Esophagus (tissue), 2 donors: ENCODE results near the gene TPI1. TPM values are rescaled to one million over a fixed set of nuclear protein-coding genes. Genes with fewer than 3 reads are reported as not detected.

ENCODE experiments used
- H3K27ac ChIP-seq, 2 donors: one replicate each; pipeline ENCODE4 v1.5.1; 2013; ENCODE audit warnings: low read depth in 2 of 2, mild to moderate bottlenecking in 2 of 2, inconsistent platforms in 1 of 2, low read length in 1 of 2, moderate library complexity in 1 of 2
- H3K27me3 ChIP-seq, 2 donors: one replicate each; pipeline ENCODE4 v1.6.1; 2013; ENCODE audit warnings: low read length in 2 of 2, control low read depth in 1 of 2, mild to moderate bottlenecking in 1 of 2; ENCODE audit not compliant: insufficient read depth in 2 of 2, control insufficient read depth in 1 of 2
- H3K36me3 ChIP-seq, 2 donors: one replicate each; pipeline ENCODE4 v1.6.1; 2013; ENCODE audit warnings: low read length in 1 of 2; ENCODE audit not compliant: control insufficient read depth in 2 of 2, insufficient read depth in 2 of 2
- H3K4me1 ChIP-seq, 2 donors: one replicate each; pipeline ENCODE4 v1.6.1; 2013; ENCODE audit warnings: low read length in 1 of 2; ENCODE audit not compliant: control insufficient read depth in 2 of 2, insufficient read depth in 2 of 2
- H3K4me3 ChIP-seq, 2 donors: one replicate each; pipeline ENCODE4 v1.5.1; 2013; ENCODE audit warnings: low read length in 2 of 2, mild to moderate bottlenecking in 2 of 2, low read depth in 1 of 2, moderate library complexity in 1 of 2
- H3K9me3 ChIP-seq, 2 donors: one replicate each; pipeline ENCODE4 v1.6.1; 2013; ENCODE audit warnings: mild to moderate bottlenecking in 2 of 2, low read depth in 1 of 2, low read length in 1 of 2, moderate library complexity in 1 of 2; ENCODE audit not compliant: control insufficient read depth in 2 of 2, insufficient read depth in 1 of 2
- WGBS, 2 donors: extraction: QIAGEN DNeasy Blood & Tissue Kit; methylation state at CpG; one replicate each; pipeline ENCODE4 v1.1.7; 2013; 5-methylcytosine and 5-hydroxymethylcytosine counted together
- polyA plus RNA-seq, 2 donors: library from polyadenylated mRNA; stranded (reverse); fragments of 200-250 nt; gene quantifications; one replicate each; pipeline ENCODE4 v1.2.3, GENCODE V29; 2013
- donor health status: healthy with polysubstance abuse.
- donor health status: Bipolar disorder and iron deficiency.

Gene TPI1
- polyA plus RNA-seq, 2 donors, result 404 to 939 TPM

- H3K27ac ChIP-seq, result peak overlapping the region; percentile 42 to 70
- H3K4me3 ChIP-seq, result peak overlapping the region; percentile 56 to 70
- peaks cover 0 to 4% of the 10 kb centered on the region in 2 donors for H3K9me3 ChIP-seq
- H3K4me1 ChIP-seq, result peaks cover 0 to 9% of the 10 kb centered on the region in 2 donors
- H3K36me3 ChIP-seq, result peaks cover 0 to 5% of the 10 kb centered on the region in 2 donors
- WGBS, 2 donors, result 1% methylated on average over 70 to 71 of the region's 71 CpGs
- no peaks in the 10 kb centered on the region for H3K27me3 ChIP-seq
Measured at GRCh38 chr12:6828781-6829535, 38.4 kb upstream of the TPI1 start.

- Histone ChIP-seq H3K27ac (peak overlapping the region; percentile 42 to 70), H3K27me3 (no peaks in the 10 kb centered on the region), H3K9me3 (peaks cover 0 to 1% of the 10 kb centered on the region in 2 donors), H3K36me3 (peaks cover 0 to 5% of the 10 kb centered on the region in 2 donors), H3K4me1 (peaks cover 0 to 9% of the 10 kb centered on the region in 2 donors), H3K4me3 (peak overlapping the region; percentile 56 to 70)
- WGBS, 2 donors, result 35 to 38% methylated on average over 19 of the region's 19 CpGs
Measured at GRCh38 chr12:6829536-6830220, 37.7 kb upstream of the TPI1 start.

GRCh38 chr12:6830286-6830890, 36.9 kb upstream of the TPI1 start:
- Histone ChIP-seq H3K27me3 (no peaks in the 10 kb centered on the region), H3K4me3 (no peak overlapping the region), H3K4me1 (peaks cover 0 to 9% of the 10 kb centered on the region in 2 donors), H3K9me3 (peaks cover 0 to 1% of the 10 kb centered on the region in 2 donors), H3K36me3 (peaks cover 0 to 5% of the 10 kb centered on the region in 2 donors), H3K27ac (no peak overlapping the region)
- WGBS, 2 donors, result 87 to 90% methylated on average over 11 of the region's 11 CpGs

GRCh38 chr12:6830999-6831398, 36.3 kb upstream of the TPI1 start:
- Histone ChIP-seq H3K27ac (no peak overlapping the region), H3K36me3 (peaks cover 0 to 5% of the 10 kb centered on the region in 2 donors), H3K9me3 (no peaks in the 10 kb centered on the region), H3K27me3 (no peaks in the 10 kb centered on the region), H3K4me3 (no peak overlapping the region), H3K4me1 (peaks cover 0 to 9% of the 10 kb centered on the region in 2 donors)
- WGBS, 2 donors, result 87 to 88% methylated on average over 6 of the region's 6 CpGs

- no peak overlapping the region for H3K4me3 ChIP-seq
- no peak overlapping the region for H3K27ac ChIP-seq
- peaks cover 0 to 9% of the 10 kb centered on the region in 2 donors for H3K4me1 ChIP-seq
- WGBS, 2 donors, result 86 to 90% methylated on average over 12 of the region's 12 CpGs
- H3K36me3 ChIP-seq, result peaks cover 0 to 5% of the 10 kb centered on the region in 2 donors
- H3K9me3 ChIP-seq, result no peaks in the 10 kb centered on the region
- no peaks in the 10 kb centered on the region for H3K27me3 ChIP-seq
Measured at GRCh38 chr12:6831450-6831995, 35.8 kb upstream of the TPI1 start.

GRCh38 chr12:6832125-6832524, 35.2 kb upstream of the TPI1 start:
- WGBS, 2 donors, result 93 to 94% methylated on average over 4 of the region's 4 CpGs

GRCh38 chr12:6833189-6833890, 34.0 kb upstream of the TPI1 start:
- Histone ChIP-seq H3K4me3 (no peak overlapping the region), H3K27me3 (no peaks in the 10 kb centered on the region), H3K9me3 (no peaks in the 10 kb centered on the region), H3K4me1 (peaks cover 0 to 9% of the 10 kb centered on the region in 2 donors), H3K27ac (no peak overlapping the region), H3K36me3 (peaks cover 0 to 5% of the 10 kb centered on the region in 2 donors)
- 82 to 83% methylated on average over 6 of the region's 6 CpGs for WGBS, 2 donors

More at GRCh38 chr12:6832125-6832524, 35.2 kb upstream of the TPI1 start:
- no peaks in the 10 kb centered on the region for H3K9me3 ChIP-seq
- H3K36me3 ChIP-seq, result peaks cover 0 to 5% of the 10 kb centered on the region in 2 donors
- no peak overlapping the region for H3K27ac ChIP-seq
- peaks cover 0 to 9% of the 10 kb centered on the region in 2 donors for H3K4me1 ChIP-seq
- H3K4me3 ChIP-seq, result no peak overlapping the region
- no peaks in the 10 kb centered on the region for H3K27me3 ChIP-seq

- no peaks in the 10 kb centered on the region for H3K9me3 ChIP-seq
- H3K4me3 ChIP-seq, result no peak overlapping the region
- no peaks in the 10 kb centered on the region for H3K27me3 ChIP-seq
- no peak overlapping the region for H3K27ac ChIP-seq
- 65 to 76% methylated on average over 1 of the region's 1 CpG for WGBS, 2 donors
- peaks cover 0 to 3% of the 10 kb centered on the region in 2 donors for H3K4me1 ChIP-seq
- peaks cover 0 to 7% of the 10 kb centered on the region in 2 donors for H3K36me3 ChIP-seq
Measured at GRCh38 chr12:6834254-6834653, 33.1 kb upstream of the TPI1 start.

- Histone ChIP-seq H3K36me3 (peaks cover 0 to 7% of the 10 kb centered on the region in 2 donors), H3K9me3 (no peaks in the 10 kb centered on the region), H3K27ac (no peak overlapping the region), H3K4me1 (no peaks in the 10 kb centered on the region), H3K27me3 (no peaks in the 10 kb centered on the region), H3K4me3 (no peak overlapping the region)
- WGBS, 2 donors, result 74 to 78% methylated on average over 5 of the region's 5 CpGs
Measured at GRCh38 chr12:6834873-6835272, 32.5 kb upstream of the TPI1 start.
